T-helper 1 cell treated with Interleukin-12 subunit alpha and Interleukin-12 subunit beta and Interleukin-4 antibody, amounts not matched to agents 30 μg/mL and 1 μg/mL, for 36 hours (primary cell): Measurements from ENCODE around the gene LYSMD4.
"Not testable (repeated sequence)": the region's sequence is repeated elsewhere in the genome, so short reads cannot be mapped to it uniquely, and the experiment has no call there.

ENCODE experiments used
- H3K27ac Mint-ChIP-seq: one replicate; pipeline ENCODE4 v1.8.0; 2021; ENCODE audit warnings: mild to moderate bottlenecking, mixed read lengths
- H3K27me3 Mint-ChIP-seq: one replicate; pipeline ENCODE4 v1.8.0; 2021; ENCODE audit warnings: low read depth, mixed read lengths
- H3K36me3 Mint-ChIP-seq: one replicate; pipeline ENCODE4 v1.8.0; 2021; ENCODE audit warnings: low read depth, mixed read lengths
- H3K4me1 Mint-ChIP-seq: one replicate; pipeline ENCODE4 v1.8.0; 2021; ENCODE audit warnings: low read depth, mixed read lengths
- H3K4me3 Mint-ChIP-seq: one replicate; pipeline ENCODE4 v1.8.0; 2021; ENCODE audit warnings: mild to moderate bottlenecking, moderate library complexity, mixed read lengths
- H3K9me3 Mint-ChIP-seq: one replicate; pipeline ENCODE4 v1.8.0; 2021; ENCODE audit warnings: mixed read lengths

Gene LYSMD4

DNA sequence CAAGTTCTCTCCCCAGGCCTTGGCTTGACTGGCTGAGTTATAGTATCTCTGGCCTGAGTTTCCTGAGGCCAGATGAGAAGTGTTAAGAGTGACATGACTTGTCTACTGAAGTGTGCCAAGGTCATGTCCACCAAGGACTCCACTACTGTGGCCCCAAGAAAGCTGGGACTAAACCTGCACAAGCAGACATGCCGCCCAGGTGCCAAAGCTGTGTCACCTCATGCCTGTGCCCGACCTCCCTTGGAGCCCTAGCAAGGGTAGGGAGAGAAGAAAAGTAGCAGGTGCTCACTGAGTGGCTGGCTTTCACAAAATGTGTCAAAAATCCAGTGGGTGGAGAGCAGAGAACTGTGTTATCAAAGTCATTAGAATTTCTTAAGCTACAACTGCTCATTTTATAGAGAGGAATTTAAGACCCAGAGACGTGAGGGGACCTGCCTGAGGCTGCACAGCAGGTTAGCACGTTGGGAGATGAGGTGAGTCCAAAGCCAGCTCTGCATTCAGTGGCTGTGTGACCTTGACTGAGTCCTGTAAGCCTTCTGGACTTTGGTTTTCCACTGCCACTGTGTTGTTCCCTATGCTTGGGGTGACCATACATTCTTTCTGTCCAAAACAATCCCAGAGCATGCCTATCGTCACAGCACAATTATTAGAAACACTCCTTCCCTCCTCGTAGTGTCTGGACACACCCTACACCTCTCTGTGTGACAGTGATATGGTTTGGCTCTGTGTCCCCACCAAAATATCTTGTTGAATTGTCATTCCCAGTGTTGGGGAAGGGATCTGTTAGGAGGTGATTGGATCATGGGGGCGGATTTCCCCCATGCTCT, 5.0 kb upstream of the LYSMD4 start:
- Mint-ChIP-seq H3K4me1 (peaks cover 21% of the 10 kb centered on the region), H3K4me3 (no peak overlapping the region), H3K27me3 (no peaks in the 10 kb centered on the region), H3K27ac (no peak overlapping the region), H3K36me3 (no peaks in the 10 kb centered on the region), H3K9me3 (no peaks in the 10 kb centered on the region)

DNA sequence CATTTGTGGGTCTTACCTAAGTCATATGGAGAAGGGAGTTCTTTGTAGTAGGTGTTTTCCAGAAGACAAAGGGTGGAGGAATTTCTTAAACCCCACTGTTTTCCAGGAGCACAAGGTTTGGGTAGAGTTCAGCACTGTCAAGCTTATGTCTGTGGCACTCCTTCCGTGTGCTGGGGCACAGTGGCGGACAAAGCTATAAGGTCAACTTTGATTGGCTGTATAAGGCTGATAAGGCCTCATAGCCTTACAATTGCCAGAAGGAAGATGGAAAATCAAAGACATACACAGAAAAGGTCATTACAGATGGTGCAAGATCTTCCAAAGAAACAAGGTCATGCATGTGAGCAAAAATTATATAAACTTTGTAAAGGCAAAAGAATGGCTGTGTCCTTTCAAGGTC, 3.5 kb upstream of the LYSMD4 start:
- Mint-ChIP-seq H3K9me3 (no peaks in the 10 kb centered on the region), H3K4me1 (peaks cover 25% of the 10 kb centered on the region), H3K27me3 (no peaks in the 10 kb centered on the region), H3K27ac (no peak overlapping the region), H3K4me3 (no peak overlapping the region), H3K36me3 (peaks cover 3% of the 10 kb centered on the region)

DNA sequence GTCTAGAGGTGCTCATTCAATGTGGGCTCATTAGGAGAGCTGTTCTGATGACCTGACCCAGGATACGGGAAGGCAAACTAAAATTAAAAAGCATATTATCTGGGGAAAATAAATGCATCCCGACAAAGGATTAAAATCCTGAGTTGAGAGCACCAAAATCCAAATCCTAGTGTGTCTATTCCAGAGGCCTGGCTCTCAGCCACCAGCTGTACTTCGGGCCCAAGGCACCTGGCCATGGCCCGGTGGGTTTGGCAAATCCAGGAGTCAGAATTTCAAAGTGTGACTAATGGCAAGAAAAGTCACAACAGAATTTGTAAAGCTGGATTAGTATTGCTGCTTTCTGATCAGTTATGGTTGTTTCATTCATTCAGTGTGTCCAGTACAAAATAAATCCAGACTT, 2.6 kb upstream of the LYSMD4 start:
- no peak overlapping the region for H3K27ac Mint-ChIP-seq
- H3K4me3 Mint-ChIP-seq, result no peak overlapping the region
- H3K9me3 Mint-ChIP-seq, result no peaks in the 10 kb centered on the region
- H3K4me1 Mint-ChIP-seq, result peaks cover 30% of the 10 kb centered on the region
- H3K27me3 Mint-ChIP-seq, result no peaks in the 10 kb centered on the region
- peaks cover 7% of the 10 kb centered on the region for H3K36me3 Mint-ChIP-seq

DNA sequence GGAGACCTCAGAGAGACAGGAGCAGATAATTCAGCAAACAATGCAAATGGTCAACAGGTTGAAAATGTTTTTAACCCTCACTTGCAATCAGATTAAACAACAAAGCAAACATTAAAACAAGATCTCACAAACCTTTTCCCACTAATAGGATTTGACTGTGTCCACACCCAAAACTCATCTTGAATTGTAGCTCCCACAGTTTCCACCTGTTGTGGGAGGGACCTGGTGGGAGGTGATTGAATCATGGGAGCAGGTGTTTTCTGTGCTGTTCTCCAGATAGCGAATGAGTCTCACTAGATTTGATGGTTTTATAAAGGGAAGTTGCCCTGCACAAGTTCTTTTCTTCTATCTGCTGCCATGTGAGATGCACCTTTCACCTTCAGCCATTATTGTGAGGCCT, 1.3 kb upstream of the LYSMD4 start:
- Mint-ChIP-seq H3K27me3 (no peaks in the 10 kb centered on the region), H3K4me3 (no peak overlapping the region), H3K27ac (no peak overlapping the region), H3K4me1 (peaks cover 36% of the 10 kb centered on the region), H3K9me3 (no peaks in the 10 kb centered on the region), H3K36me3 (peaks cover 14% of the 10 kb centered on the region)

DNA sequence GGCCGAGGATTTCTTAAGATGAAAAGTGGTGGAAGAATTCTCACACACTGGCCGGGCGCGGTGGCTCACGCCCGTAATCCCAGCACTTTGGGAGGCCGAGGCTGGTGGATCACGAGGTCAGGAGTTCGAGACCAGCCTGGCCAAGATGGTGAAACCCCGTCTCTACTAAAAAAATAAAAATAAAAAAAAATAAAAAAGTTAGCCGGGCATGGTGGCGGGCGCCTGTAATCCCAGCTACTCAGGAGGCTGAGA, 729 bp upstream of the LYSMD4 start:
- H3K9me3 Mint-ChIP-seq, H3K27me3 Mint-ChIP-seq: not testable (repeated sequence)
- H3K36me3 Mint-ChIP-seq, result peaks cover 16% of the 10 kb centered on the region
- peak overlapping the region; percentile 84 for H3K27ac Mint-ChIP-seq
- H3K4me3 Mint-ChIP-seq, result peak overlapping the region; percentile 75
- H3K4me1 Mint-ChIP-seq, result peaks cover 35% of the 10 kb centered on the region

DNA sequence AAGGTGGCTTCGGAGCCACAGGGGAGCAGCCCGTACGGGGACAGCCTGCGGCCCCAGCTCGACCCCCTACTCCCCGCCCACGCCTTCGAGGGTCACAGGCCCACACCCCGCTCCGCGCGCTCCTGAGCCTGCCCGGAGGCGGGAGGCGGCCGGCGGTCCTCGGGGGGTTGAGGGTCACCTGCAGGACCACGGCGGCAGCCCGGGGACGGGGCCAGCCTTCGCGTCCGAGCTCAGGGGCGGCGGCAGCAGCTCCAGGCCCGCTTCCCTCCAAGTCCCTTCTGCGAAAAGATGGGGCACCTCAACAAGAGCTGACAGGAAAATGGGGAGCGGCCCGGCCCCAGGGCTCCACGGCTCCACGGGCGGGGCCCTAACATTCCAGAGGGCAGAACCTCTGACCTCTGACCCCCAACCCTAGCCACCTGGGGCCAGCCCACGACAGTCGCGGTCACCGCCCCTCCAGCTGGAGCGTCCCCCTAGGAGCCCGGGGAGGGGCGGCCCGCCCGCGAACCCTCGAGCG, 428 bp downstream of the LYSMD4 start:
- Mint-ChIP-seq H3K4me1 (peaks cover 27% of the 10 kb centered on the region), H3K4me3 (peak overlapping the region; percentile 80), H3K27ac (no peak overlapping the region), H3K9me3 (no peaks in the 10 kb centered on the region), H3K36me3 (peaks cover 16% of the 10 kb centered on the region), H3K27me3 (no peaks in the 10 kb centered on the region)

DNA sequence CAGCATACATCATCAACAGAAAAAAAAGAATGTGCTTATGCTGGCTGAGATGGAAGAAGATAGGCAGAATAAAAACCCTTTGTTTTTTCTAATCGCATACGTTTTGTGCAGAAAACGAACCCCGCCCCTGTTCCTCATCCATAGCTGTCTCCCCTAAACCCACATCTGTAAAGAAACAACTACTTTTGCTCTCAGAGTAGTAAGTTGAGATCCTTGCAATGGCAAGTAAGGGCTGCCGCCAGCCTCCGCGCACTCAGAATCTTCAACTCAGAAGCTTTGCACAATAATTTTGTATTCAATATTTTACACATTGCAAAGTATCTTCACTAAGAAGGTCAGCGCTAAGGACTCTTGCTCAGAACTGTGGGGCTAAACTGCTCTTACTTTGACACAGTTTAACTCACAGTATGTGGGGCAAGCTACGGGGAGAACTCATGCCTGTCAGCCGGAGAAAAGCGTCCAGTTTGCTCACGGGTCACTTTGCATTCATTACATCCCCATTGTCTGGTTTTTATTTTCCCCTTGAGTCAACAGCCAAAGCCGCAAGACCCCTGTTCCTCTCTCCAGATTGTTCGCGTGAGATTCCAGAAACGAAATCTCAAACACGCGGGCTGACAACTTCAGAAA, 1.0 kb downstream of the LYSMD4 start:
- Mint-ChIP-seq H3K27ac (peak overlapping the region; percentile 41), H3K9me3 (no peaks in the 10 kb centered on the region), H3K4me1 (peaks cover 21% of the 10 kb centered on the region), H3K36me3 (peaks cover 16% of the 10 kb centered on the region), H3K27me3 (no peaks in the 10 kb centered on the region), H3K4me3 (peak overlapping the region; percentile 80)

DNA sequence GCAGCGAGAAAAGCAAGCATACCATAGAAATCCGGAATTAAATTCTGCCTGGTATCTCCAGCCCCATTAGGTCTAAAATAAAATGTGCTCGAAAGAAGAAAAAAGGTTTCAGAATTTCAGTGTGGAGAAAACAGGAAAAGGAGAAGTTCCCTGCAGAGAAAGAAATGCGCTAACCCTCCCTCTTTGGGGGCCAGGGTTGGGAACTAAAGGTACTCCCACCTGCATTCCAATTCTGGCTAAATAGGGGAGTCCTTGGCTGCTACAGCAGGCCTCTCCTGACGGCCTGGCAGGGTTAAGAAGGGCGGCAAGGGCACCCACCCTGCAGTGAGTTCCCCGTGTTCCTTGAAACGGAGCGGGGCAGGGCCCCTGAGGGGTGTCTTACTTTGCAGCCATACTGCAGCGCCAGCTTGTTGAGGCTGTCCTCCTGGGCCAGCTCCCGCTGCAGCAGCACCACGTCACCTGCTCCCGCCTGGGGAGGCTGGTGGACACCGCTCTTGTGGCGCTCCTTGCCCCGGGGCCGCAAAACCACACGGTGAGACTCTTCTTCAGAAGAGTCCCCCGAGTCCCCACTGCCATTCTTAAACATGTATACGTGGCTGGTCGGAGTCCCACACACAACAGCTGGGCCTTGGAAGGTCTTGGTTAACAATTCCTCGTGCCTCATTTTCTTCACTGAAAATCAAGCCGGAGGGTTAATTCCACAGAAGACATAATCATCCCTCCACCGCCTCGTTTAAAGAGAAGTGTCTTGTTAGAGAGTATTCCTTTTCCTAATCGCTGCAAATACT, 1.7 kb downstream of the LYSMD4 start:
- Mint-ChIP-seq H3K4me1 (peaks cover 21% of the 10 kb centered on the region), H3K9me3 (no peaks in the 10 kb centered on the region)

DNA sequence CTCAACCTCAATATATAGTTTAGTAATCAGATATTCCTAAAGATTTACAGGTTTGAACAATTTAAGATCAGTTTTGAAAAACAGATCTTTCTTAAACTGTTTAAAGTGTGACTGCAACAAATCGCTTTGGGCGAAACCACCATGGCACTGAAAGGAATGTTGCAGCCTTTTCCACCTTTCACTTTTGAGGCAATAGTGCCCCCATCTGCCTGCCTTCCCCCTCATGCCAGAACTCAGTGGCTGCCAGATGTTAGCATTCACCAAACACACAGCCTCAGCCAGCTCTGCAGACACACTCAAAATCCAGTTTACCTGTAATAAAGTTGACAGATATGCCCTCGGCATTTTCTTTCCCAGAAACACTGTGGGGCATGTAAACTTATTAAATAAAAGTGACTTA, 3.3 kb downstream of the LYSMD4 start:
- Mint-ChIP-seq H3K27me3 (no peaks in the 10 kb centered on the region), H3K4me3 (no peak overlapping the region), H3K9me3 (no peaks in the 10 kb centered on the region), H3K4me1 (peaks cover 21% of the 10 kb centered on the region), H3K27ac (no peak overlapping the region), H3K36me3 (peaks cover 16% of the 10 kb centered on the region)

More for the DNA sequence above, 1.7 kb downstream of the LYSMD4 start:
- Mint-ChIP-seq H3K36me3 (peaks cover 16% of the 10 kb centered on the region), H3K4me3 (peak overlapping the region; percentile 80), H3K27ac (peak overlapping the region; percentile 8), H3K27me3 (no peaks in the 10 kb centered on the region)

DNA sequence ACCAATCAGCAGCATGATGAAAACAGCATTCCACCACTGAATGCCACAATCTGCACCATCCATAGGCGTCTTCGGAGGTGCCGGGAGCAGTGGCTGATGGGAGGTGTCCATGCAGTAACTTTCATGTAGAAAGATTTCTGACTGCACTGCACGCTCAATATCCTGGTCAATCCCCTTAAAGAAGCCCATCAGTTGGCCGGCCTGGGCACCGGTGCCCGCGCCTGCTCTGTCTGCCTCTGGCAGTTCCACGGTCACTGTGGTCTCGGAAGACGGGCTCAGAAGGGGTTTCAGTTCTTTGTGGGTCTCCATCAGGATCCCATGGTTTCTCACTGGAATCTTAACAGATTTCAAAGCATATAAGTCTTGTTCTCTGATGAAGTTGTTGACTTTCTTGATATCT, 3.9 kb downstream of the LYSMD4 start:
- Mint-ChIP-seq H3K9me3 (no peaks in the 10 kb centered on the region), H3K27me3 (no peaks in the 10 kb centered on the region), H3K4me1 (peaks cover 21% of the 10 kb centered on the region), H3K4me3 (no peak overlapping the region), H3K36me3 (peaks cover 16% of the 10 kb centered on the region), H3K27ac (no peak overlapping the region)

DNA sequence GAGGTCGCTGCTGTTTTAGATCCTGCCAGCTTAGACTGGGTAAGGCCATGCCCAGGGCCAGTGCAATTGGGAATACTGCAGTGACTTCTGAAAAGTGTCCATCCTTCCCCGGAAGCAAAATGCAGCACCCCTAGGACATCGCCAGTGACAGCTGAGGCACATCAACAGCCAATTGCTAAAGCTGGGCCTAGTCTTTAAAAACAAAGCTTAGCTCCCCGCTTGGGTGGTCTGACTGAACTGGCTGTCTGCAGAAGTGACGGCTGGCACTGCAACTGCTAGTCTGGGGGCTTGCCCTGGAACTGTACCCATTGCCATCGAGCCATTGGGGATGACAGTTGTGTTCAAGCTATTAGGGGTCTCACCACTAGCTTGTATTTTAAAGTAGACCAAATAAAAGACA, 4.3 kb downstream of the LYSMD4 start:
- no peaks in the 10 kb centered on the region for H3K9me3 Mint-ChIP-seq
- peaks cover 16% of the 10 kb centered on the region for H3K36me3 Mint-ChIP-seq
- peaks cover 21% of the 10 kb centered on the region for H3K4me1 Mint-ChIP-seq
- no peak overlapping the region for H3K27ac Mint-ChIP-seq
- no peaks in the 10 kb centered on the region for H3K27me3 Mint-ChIP-seq
- H3K4me3 Mint-ChIP-seq, result no peak overlapping the region

DNA sequence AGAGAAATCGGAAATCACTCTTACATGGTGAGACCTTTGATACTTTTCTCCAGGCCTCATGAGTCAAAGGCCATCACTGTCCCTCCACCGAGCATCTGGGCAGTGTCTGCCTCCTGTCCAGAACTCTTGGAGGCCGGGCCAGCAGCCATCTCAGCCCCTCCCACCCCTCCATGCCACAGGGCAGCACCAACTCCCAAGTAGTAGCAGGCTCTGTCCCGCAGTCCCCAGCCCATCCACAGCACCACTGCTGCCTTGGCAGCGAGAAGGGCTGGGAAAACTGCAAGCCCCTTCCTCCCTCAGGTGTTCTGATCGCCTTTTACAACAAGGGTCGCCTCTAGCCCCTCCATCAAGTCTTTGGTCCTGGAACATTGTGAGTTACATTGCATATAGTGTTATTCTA, 5.5 kb downstream of the LYSMD4 start:
- H3K27ac Mint-ChIP-seq, result no peak overlapping the region
- H3K4me3 Mint-ChIP-seq, result no peak overlapping the region
- H3K36me3 Mint-ChIP-seq, result peaks cover 16% of the 10 kb centered on the region
- no peaks in the 10 kb centered on the region for H3K27me3 Mint-ChIP-seq
- no peaks in the 10 kb centered on the region for H3K9me3 Mint-ChIP-seq
- H3K4me1 Mint-ChIP-seq, result peaks cover 18% of the 10 kb centered on the region

DNA sequence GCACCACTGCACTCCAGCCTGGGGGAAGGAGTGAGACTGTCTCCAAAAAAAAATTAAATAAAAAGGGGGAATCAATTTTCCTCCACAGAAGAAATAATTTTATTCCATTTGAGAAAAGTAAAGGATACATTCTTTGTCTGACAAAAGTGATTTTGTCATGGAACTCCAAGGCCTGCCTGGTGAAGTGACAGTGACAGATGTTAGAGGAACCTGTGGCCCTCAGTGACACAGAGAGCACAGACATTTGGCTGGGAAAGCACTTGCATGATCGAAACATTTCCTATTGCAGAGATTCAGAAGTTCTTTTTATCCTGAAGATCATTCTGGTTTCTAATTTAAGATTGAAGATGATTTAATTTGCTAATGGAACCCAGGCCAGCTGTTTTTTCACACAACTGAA, 5.9 kb downstream of the LYSMD4 start:
- no peaks in the 10 kb centered on the region for H3K9me3 Mint-ChIP-seq
- H3K27me3 Mint-ChIP-seq, result no peaks in the 10 kb centered on the region
- H3K27ac Mint-ChIP-seq, result no peak overlapping the region
- peaks cover 17% of the 10 kb centered on the region for H3K4me1 Mint-ChIP-seq
- H3K36me3 Mint-ChIP-seq, result peaks cover 17% of the 10 kb centered on the region
- H3K4me3 Mint-ChIP-seq, result no peak overlapping the region

DNA sequence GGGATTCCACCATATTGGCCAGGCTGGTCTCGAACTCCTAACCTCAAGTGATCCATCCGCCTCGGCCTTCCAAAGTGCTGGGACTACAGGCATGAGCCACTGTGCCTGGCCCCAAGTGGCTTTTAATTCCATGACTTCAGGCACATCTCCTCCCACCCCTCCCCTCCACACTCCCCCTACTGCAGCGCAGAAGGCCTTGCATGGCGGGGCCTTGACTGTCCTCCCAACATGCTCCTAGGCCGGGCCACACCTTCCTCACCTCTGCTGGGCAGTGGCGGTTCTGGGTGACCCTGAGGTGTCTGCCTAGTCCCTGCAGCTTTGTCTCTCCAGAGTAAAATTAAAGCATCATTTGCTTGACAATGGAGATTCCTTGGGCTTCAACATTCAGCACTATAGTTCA, 6.9 kb downstream of the LYSMD4 start:
- peaks cover 14% of the 10 kb centered on the region for H3K4me1 Mint-ChIP-seq
- H3K27me3 Mint-ChIP-seq, result no peaks in the 10 kb centered on the region
- H3K4me3 Mint-ChIP-seq, result no peak overlapping the region
- H3K36me3 Mint-ChIP-seq, result peaks cover 16% of the 10 kb centered on the region
- no peaks in the 10 kb centered on the region for H3K9me3 Mint-ChIP-seq
- H3K27ac Mint-ChIP-seq, result no peak overlapping the region

DNA sequence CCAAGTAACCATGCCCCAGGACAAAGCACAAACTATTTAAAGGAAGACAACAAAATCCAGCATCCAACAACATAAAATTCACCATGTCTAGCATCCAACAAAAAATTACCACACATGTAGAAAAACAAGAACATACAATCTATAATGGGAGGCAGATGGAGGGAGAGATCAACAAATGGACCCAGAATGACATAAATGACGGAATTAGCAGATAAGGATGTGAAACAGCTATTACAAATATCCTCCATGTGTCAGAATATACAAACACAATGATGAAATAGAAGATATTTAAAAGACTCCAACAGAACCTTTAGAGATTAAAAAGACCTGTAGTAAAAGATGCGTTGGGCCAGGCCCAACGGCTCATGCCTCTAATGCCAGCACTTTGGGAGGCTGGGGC, 10.8 kb downstream of the LYSMD4 start:
- Mint-ChIP-seq H3K27me3 (no peaks in the 10 kb centered on the region), H3K9me3 (no peaks in the 10 kb centered on the region), H3K27ac (no peak overlapping the region), H3K4me3 (no peak overlapping the region), H3K4me1 (peaks cover 35% of the 10 kb centered on the region), H3K36me3 (peaks cover 7% of the 10 kb centered on the region)
